B cell (primary cell): ENCODE measurements around the gene ZNF705A. TPM values are rescaled to one million over a fixed set of nuclear protein-coding genes. Genes with fewer than 3 reads are reported as not detected.
"Not testable (repeated sequence)": the region's sequence is repeated elsewhere in the genome, so short reads cannot be mapped to it uniquely, and the experiment has no call there.

Experiments used
- ATAC-seq: fragments of 200-7000 bp; cut with Tn5 transposase; one replicate; pipeline ENCODE4 v1.10.0; 2021; ENCODE audit warnings: low read depth, mild to moderate bottlenecking, moderate number of reproducible peaks, moderate library complexity
- CTCF ChIA-PET: fragments of 350-600 bp; sonication (Branson Sonifier 250); formaldehyde crosslinking; loops from one replicate; lab custom pipeline; 2021; ENCODE audit warnings: antibody characterized with exemption, inconsistent platforms; lab: Charles Lee
- POLR2A ChIA-PET: fragments of 350-600 bp; sonication (Branson Sonifier 250); formaldehyde crosslinking; loops from one replicate; lab custom pipeline; 2021; ENCODE audit warnings: antibody characterized with exemption; lab: Charles Lee
- DNase-seq: peaks from one replicate; pipeline ENCODE4 v3.0.0; 2013
- H2AFZ ChIP-seq: 2 replicates; pipeline ENCODE4 v1.6.1; 2012; ENCODE audit warnings: mild to moderate bottlenecking, low read depth, low read length; ENCODE audit not compliant: insufficient read depth, poor library complexity, severe bottlenecking
- H3K27ac ChIP-seq, 2 donors: 1 replicate in 1 of 2; 2 replicates in 1 of 2; pipeline ENCODE4 v1.5.1; 2012 to 2013; ENCODE audit warnings: low read length in 2 of 2, mild to moderate bottlenecking in 2 of 2, moderate library complexity in 1 of 2
- H3K27me3 ChIP-seq, 4 experiments: fragments of 200-600 bp in 1 of 4; sonication (generic) in 1 of 4; replicated peaks in 1 of 4; 1 replicate in 2 of 4; 2 replicates in 2 of 4; pipeline versions ENCODE4 v1.6.1 to v1.7.0; 2013 to 2016; ENCODE audit warnings: low read length in 3 of 4, mild to moderate bottlenecking in 2 of 4, mixed read lengths in 1 of 4, moderate library complexity in 1 of 4; ENCODE audit not compliant: insufficient read depth in 4 of 4, control insufficient read depth in 3 of 4; ENCODE audit errors: control extremely low read depth in 1 of 4
- H3K36me3 ChIP-seq, 2 experiments: replicated peaks in 1 of 2; 1 replicate in 1 of 2; 2 replicates in 1 of 2; pipeline versions ENCODE4 v1.6.1 to v1.7.1; 2013; ENCODE audit warnings: low read length in 1 of 2; ENCODE audit not compliant: insufficient read depth in 2 of 2, control insufficient read depth in 1 of 2; ENCODE audit errors: control extremely low read depth in 1 of 2, extremely low read depth in 1 of 2
- H3K4me1 ChIP-seq, 2 donors: fragments of 200-600 bp in 1 of 2; sonication (generic) in 1 of 2; 1 replicate in 1 of 2; 2 replicates in 1 of 2; pipeline versions ENCODE4 v1.5.1 to v1.6.1; 2013 to 2017; ENCODE audit warnings: low read length in 2 of 2; ENCODE audit not compliant: control insufficient read depth in 2 of 2, insufficient read depth in 2 of 2
- H3K4me2 ChIP-seq: replicated peaks from 2 replicates; pipeline ENCODE3; 2012; ENCODE audit warnings: mild to moderate bottlenecking, low read depth, low read length; ENCODE audit not compliant: poor library complexity, severe bottlenecking
- H3K4me3 ChIP-seq, 5 experiments: fragments of 200-600 bp in 1 of 5; sonication (generic) in 1 of 5; 1 replicate in 3 of 5; 2 replicates in 2 of 5; pipeline versions ENCODE4 v1.5.1 to v1.7.0; 2011 to 2016; ENCODE audit warnings: low read length in 4 of 5, mild to moderate bottlenecking in 4 of 5, low read depth in 2 of 5, control low read depth in 1 of 5, moderate library complexity in 1 of 5; ENCODE audit not compliant: insufficient read depth in 1 of 5; ENCODE audit errors: control extremely low read depth in 1 of 5, extremely low read depth in 1 of 5
- H3K79me2 ChIP-seq: fragments of 200-600 bp; sonication (generic); one replicate; pipeline ENCODE4 v1.6.0; 2016; ENCODE audit warnings: low read length; ENCODE audit not compliant: control insufficient read depth, insufficient read depth
- H3K9ac ChIP-seq: fragments of 200-600 bp; sonication (generic); 2 replicates; pipeline ENCODE4 v1.6.1; 2017; ENCODE audit warnings: mild to moderate bottlenecking, low read length, moderate library complexity
- H3K9me3 ChIP-seq, 3 donors: one replicate each; pipeline versions ENCODE4 v1.6.1 to v1.7.1; 2013; ENCODE audit warnings: low read length in 2 of 3; ENCODE audit not compliant: control insufficient read depth in 2 of 3, insufficient read depth in 1 of 3; ENCODE audit errors: control extremely low read depth in 1 of 3
- H4K20me1 ChIP-seq: 2 replicates; pipeline ENCODE4 v1.6.0; 2012; ENCODE audit warnings: mild to moderate bottlenecking, low read length; ENCODE audit not compliant: insufficient read depth, control insufficient read depth, poor library complexity, severe bottlenecking
- H3K27ac Mint-ChIP-seq: one replicate; pipeline ENCODE4 v1.8.0; 2021; ENCODE audit warnings: mixed read lengths
- H3K27me3 Mint-ChIP-seq: one replicate; pipeline ENCODE4 v1.8.0; 2021; ENCODE audit warnings: mixed read lengths
- H3K4me1 Mint-ChIP-seq: one replicate; pipeline ENCODE4 v1.8.0; 2021; ENCODE audit warnings: mixed read lengths
- H3K4me3 Mint-ChIP-seq: one replicate; pipeline ENCODE4 v1.8.0; 2021; ENCODE audit warnings: mixed read lengths
- H3K9me3 Mint-ChIP-seq: one replicate; pipeline ENCODE4 v1.8.0; 2022; ENCODE audit warnings: mixed read lengths; ENCODE audit not compliant: insufficient read depth
- CTCF ChIP-seq: fragments of 200-600 bp; IDR thresholded peaks from one replicate; pipeline ENCODE4 v1.8.0; 2022; ENCODE audit warnings: antibody characterized with exemption, mild to moderate bottlenecking
- WGBS: methylation state at CpG from one replicate; pipeline ENCODE4 v1.1.5; 2013; ENCODE audit warnings: missing lambda C conversion rate; ENCODE audit not compliant: insufficient coverage; 5-methylcytosine and 5-hydroxymethylcytosine counted together
- intact Hi-C: fragments of 100-400 bp; cut with micrococcal nuclease; formaldehyde crosslinking; loops from one replicate; pipeline ENCODE4 v1.10.0; 2022
- polyA plus RNA-seq: library from polyadenylated mRNA; depleted of rRNA; stranded (reverse); fragments of >200 nt; gene quantifications from 2 replicates; pipeline ENCODE4 v1.2.3, GENCODE V29; 2012
- total RNA-seq, 2 donors: library from RNA; stranded (reverse); fragments of 120-200 nt in 1 of 2; gene quantifications; 1 replicate in 1 of 2; 2 replicates in 1 of 2; pipeline versions ENCODE4 v1.2.3 to v1.2.4, GENCODE V29; 2013 to 2022

The ZNF705A gene
- total and polyA plus RNA-seq, 2 donors (not counting 1 experiment from before 2014, with no cell fraction given), result not detected

- H3K27me3 Mint-ChIP-seq, POLR2A ChIA-PET, CTCF ChIA-PET, H4K20me1 ChIP-seq, H3K27me3 ChIP-seq, H3K36me3 ChIP-seq, H3K9me3 Mint-ChIP-seq, H3K4me1 ChIP-seq, H3K9me3 ChIP-seq, H3K79me2 ChIP-seq: not testable (repeated sequence)
- Mint-ChIP-seq H3K4me3 (peak overlapping the region; percentile 86), H3K27ac (peak overlapping the region; percentile 81), H3K4me1 (peaks cover 14% of the 10 kb centered on the region)
- intact Hi-C loops, result loop anchor here (10.0 kb wide), 1 partner anchor 75 kb away; no protein-coding TSS in a partner anchor
- peak overlapping the region; percentile 63 to 64 for H3K27ac ChIP-seq
- peak overlapping the region; percentile 62 for H2AFZ ChIP-seq
- TF ChIP-seq CTCF, result peak; percentile 74
- WGBS, result under 1% methylated on average over 26 of the region's 43 CpGs
- DNase-seq (peak; percentile 83), ATAC-seq (peak; percentile 70)
- peak overlapping the region in 4 of 5 experiments; percentile 56 to 66 (median 62) for H3K4me3 ChIP-seq
- H3K9ac ChIP-seq, result peak overlapping the region; percentile 68
- H3K4me2 ChIP-seq, result peak overlapping the region; percentile 60
These were observed 23.3 kb downstream of the ZNF705A start for GRCh38 chr12:8179989-8180585.

- H3K27me3 Mint-ChIP-seq, DNase-seq, H3K9ac ChIP-seq, ATAC-seq, H3K27me3 ChIP-seq, H3K27ac Mint-ChIP-seq, H3K4me3 ChIP-seq, H3K9me3 Mint-ChIP-seq, H3K4me1 ChIP-seq, H4K20me1 ChIP-seq, H3K79me2 ChIP-seq, H3K4me2 ChIP-seq, intact Hi-C loops, H2AFZ ChIP-seq, H3K27ac ChIP-seq, CTCF ChIA-PET, H3K9me3 ChIP-seq, H3K36me3 ChIP-seq: not testable (repeated sequence)
- Mint-ChIP-seq H3K4me1 (peaks cover 14% of the 10 kb centered on the region), H3K4me3 (peak overlapping the region; percentile 74)
- POLR2A ChIA-PET, result interaction anchor here (0.6 to 0.8 kb wide), 2 partner anchors 58 to 210 kb away, joined by 3 to 4 read pairs; partner anchors contain the start of gene CLEC4A
These were observed 24.5 kb downstream of the ZNF705A start for GRCh38 chr12:8181271-8181670.

GRCh38 chr12:8182923-8183322, 26.1 kb downstream of the ZNF705A start:
- H3K4me1 Mint-ChIP-seq, result peaks cover 14% of the 10 kb centered on the region
- H3K9ac ChIP-seq, H3K27ac ChIP-seq, POLR2A ChIA-PET, H3K27me3 ChIP-seq, H4K20me1 ChIP-seq, H2AFZ ChIP-seq, H3K4me1 ChIP-seq, H3K27ac Mint-ChIP-seq, H3K9me3 ChIP-seq, H3K4me2 ChIP-seq, DNase-seq, H3K9me3 Mint-ChIP-seq, H3K4me3 Mint-ChIP-seq, CTCF ChIA-PET, H3K79me2 ChIP-seq, H3K4me3 ChIP-seq, intact Hi-C loops, H3K27me3 Mint-ChIP-seq, H3K36me3 ChIP-seq, ATAC-seq: not testable (repeated sequence)
- no CpG with 5 or more reads among the region's 7 CpGs for WGBS
